RKO (cell line): Measurements from ENCODE around the gene REPIN1.
A peak's percentile ranks its signal among the peaks of the same experiment; 100 is the strongest.

Experiments
- DNase-seq: peaks from one replicate; pipeline ENCODE4 v3.0.0-alpha.2; 2016; ENCODE audit warnings: low spot score

The REPIN1 gene

DNA sequence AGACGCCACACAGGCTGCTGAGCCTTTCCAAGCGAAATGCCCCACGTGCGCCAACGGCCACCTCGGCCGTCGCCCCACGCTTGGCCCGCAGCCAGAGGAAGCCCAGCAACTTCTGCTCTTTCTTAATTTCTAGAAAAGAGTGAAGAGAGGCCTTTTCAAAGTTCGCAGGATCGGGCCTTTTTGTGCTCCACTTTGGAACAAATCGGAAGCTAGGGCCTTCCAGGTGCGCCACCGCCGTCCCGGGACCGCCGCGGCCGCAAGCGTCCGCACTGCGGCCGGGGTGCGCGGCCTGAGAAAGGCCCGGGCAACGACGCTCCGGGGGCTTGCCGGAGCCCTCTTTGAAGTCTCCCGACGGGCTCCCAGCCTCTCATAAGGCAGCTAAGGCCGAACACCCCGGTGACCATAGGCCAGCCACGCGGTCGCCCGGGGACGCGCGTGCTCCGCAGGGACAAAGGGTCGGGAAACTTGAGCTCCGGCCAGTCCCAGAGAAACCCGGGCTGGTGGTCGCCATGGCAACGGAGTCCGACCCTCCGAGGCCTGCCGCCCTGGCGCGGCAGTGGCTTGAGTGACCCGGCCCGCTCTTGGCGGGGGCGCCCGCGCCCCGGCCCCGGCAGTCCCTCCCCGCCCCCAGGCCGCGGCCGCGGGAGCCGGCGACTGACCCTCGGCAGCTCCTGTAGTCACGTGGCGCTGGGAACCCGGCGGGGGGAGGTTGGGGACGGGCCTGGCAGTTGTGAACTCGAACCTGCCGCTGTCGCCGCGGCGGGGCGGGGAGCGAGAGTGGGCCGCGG lies at the start of gene REPIN1:
REPIN1 (plus strand) TSS at position 727 of the 788 bp plus-strand sequence. CDS start 890 bp downstream, outside the sequence.
- DNase-seq, result peak; percentile 91

DNA sequence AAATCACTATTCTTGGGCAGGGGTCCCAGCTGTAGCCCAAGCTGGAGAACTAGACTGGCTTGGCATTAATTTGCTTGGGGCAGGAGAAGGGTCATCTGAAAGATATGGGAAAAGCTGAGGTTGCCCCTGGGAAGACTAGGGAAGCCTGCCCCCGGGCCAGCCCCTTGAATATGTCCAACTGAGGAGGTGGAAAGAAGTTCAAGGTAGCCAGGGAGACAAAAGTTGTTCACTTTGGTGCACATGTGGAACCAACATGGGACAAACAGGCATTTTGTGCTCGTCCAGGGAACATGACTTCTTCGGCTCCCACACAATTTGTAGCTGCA lies 46.9 kb upstream of the REPIN1 start:
- no peak for DNase-seq

DNA sequence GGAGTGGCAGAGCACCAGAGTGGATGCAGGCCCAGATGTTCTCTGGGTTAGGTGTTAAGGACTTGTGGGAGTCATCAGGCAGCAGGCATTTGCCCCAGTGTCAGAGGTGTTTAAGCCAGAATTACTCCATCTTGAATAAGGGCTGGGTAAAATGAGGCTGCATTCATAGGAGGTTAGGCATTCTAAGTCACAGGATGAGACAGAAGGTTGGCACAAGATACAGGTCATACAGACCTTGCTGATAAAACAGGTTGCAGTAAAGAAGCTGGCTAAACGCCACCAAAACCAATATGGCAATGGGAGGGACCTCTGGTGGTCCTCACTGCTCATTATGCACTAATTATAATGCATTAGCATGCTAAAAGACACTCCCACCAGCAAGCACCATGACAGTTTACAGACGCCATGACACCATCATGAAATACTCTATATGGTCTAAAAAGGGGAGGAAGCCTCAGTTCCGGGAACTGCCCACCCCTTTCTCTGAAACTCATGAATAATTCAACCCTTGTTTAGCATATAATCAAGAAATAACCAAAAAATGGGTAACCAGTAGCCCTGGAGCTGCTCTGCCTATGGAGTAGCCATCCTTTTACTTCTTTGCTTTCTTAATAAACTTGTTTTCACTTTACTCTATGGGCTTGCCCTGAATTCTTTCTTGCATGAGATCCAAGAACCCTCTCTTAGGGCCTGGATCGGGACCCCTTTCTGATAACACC lies 46.3 kb upstream of the REPIN1 start:
- DNase-seq, result peak; percentile 75

DNA sequence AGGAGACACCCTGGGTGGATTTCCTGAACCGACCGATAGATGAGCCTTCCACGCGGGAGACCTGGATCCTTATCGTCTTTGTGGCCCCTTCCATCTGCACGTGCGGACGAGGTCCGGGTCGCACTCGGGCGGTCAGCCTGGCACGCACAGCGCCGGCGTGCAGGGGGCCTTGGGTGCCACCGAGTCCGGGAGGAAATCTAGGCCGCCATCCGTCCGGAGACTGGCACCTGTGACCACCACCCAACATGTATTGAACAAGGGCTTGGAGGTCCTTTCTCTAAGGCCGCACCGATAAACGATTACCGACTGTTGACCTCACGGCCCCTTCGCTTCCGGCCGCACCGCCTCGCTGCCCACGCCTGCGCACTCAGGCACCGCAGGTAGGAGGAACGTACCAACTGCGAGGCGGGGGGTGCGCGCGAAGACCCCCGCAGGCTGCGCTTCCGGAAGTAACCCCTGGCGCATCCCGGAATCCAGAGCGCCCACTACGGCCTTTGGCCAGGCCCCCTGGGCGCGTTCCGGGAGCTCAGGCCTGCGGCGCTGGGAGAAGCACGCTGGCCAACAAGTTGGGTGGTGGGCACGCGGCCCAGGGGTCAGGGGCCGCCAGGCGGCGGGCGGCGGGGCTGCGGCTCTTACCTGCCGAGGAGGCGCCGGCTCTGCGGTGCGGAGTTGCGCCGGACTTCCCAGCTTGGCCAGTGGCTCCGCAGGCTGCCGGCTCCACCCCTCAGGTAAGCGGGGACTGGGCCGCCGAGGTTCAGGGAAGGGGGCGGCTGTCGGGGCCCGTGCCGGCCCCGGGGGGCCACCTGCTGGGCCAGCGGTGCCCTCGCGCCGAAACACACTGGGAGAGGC lies 45.6 kb upstream of the REPIN1 start, which contains the start of the genes ACTR3C and LRRC61:
ACTR3C (minus strand) TSS at position 713 of the 849 bp plus-strand sequence. CDS start 28,249 bp downstream, outside the sequence.
LRRC61 (plus strand) TSS at position 523 of the 849 bp plus-strand sequence. CDS start 13,507 bp downstream, outside the sequence.
- peak; percentile 88 for DNase-seq

DNA sequence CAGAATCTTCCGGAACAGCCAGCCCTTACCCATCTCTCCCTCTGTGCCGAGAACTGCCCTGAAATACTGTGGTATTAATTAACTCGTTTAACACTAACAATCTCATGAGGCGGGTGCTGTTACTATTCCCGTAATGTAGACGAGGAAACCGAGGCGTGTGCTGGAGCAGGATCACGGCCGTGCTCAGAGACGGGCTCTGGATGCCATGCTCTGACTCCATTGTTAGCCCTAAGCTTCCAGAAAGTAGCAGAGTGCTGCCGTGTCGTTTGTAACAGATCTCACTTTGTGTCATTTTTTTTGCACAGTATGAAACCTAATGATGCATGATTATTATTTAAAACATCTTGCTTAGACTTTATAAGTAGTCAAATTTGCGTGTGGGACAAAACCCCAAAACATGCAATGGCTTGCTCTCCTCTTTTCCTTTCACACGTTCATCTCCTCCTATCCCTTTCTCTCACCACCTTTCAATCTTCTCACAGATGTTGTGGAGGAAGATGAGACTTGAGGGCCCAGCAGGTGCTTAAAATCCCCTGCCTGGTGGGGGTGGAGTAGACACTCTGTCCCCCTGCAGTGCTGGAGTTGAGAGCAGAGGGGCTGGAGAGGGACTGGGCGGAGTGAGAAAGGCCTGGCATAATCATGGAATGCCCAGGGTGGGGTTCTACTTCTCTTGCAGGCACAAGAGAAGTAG lies 44.8 kb upstream of the REPIN1 start:
- peak; percentile 62 for DNase-seq

DNA sequence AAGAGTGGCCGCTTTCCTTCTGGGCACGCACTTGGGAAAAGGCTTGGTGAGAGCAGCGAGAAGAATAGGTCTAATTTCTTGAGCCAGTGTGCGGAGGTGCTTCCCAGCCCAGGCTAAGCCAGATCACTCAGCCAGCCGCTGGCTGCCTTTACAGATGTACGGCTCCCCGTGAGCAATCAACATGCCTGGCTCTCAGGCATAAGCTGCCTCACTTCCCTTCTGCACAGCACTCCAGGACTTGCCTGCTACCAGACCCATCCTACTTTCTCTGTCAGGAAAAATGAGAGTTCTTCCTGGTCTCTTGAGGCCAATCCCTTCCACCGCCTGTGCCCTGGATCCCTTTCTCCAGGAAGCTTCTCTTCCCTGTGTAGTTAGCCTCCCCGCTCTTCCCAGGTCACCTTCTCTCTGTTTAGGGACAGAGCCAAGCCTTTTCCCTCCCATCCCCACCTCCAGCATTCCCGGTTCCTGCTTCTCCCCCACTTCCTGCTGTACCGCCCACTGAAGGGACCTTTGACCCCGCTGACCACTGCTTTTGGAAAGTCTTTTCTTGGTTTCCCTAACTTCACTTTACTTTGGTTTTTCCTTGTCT lies 44.2 kb upstream of the REPIN1 start:
- DNase-seq, result peak; percentile 85

DNA sequence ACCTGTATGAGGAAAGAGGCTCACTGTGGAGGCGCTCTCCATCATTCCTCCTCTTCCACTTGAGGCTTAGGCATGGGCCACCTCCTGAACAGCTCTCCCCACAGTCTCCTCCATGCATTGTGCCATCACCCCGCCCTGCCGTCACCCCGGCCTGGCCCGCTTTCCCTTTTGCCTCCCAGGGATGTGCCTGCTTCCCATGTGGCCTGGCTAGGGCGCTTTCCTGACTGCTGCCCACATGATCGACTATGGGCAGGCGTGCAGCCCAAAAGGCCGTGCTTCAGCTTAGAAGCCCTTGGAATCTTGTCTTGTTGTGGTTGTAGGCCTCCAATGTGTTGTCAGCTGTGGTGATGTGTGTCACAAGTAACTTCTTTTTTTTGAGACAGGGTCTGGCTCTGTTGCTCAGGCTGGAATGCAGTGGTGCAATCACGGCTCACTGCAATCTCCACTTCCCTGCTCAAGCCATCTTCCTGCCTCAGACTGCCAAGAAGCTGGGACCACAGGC lies 43.5 kb upstream of the REPIN1 start:
- no peak for DNase-seq

DNA sequence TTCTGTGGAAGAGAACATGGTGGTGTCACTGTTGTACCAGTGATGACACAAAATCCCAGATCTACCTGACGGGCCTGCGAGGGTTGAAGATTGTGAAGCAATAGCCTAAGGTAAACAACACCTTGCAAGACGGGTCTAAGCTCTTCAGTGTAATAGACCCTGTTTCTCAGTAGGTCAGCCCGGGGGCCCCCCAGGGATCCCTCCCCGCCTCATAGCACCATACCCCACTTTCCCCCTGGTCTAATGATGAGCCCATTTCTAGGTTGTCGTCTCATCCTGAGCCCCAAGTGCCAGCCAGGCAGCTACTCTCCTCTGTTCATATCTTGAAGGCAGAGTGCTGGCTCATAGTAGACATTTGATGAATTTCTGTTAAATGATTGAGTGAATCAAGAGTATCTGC lies 42.7 kb upstream of the REPIN1 start:
- DNase-seq, result no peak

DNA sequence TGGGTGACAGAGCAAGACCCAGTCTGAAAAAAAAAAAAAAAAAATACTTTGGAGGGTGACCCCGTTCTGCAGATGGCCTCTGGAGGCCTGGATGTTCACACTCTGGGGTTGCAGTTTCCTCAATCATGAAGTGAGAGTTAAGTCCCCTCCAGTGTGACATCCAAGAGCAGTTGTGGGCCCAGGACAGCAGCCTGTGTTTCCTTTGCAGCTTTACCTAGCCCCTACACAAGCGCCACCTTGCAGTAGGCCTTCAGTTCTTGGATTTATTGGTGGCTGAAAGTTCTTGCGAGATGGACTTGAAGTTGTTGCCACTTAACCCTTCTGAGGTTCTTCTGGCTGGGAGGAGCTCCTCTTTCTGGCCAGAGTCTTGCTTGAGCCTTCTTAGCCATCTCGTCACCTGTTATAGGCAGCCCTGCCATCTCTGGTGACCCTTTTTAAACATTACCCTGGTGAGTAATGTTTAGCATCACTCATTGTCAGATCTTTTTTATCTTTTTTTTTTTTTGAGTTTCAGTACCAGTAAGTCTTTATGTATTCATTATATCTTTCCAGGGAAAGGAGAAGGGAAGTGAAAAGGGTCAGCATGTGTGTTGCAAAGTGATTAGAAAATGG lies 41.9 kb upstream of the REPIN1 start:
- no peak for DNase-seq

DNA sequence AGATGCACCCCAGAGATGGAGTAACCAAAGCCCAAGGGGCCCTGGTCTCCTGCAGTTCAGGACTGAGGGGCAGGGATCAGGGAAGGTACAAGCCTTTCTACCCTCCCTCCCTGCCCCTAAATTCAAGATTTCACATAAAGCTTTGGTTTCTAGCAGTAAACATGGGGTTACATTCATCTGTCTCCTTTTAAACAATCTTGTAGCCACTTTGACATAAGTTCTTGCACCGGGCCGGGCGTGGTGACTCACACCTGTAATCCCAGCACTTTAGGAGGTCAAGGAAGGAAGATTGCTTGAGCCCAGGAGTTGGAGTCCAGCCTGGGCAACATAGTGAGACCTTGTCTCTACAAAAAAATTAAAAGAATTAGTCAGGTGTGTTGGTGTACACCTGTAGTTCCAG lies 41.3 kb upstream of the REPIN1 start:
- no peak for DNase-seq

DNA sequence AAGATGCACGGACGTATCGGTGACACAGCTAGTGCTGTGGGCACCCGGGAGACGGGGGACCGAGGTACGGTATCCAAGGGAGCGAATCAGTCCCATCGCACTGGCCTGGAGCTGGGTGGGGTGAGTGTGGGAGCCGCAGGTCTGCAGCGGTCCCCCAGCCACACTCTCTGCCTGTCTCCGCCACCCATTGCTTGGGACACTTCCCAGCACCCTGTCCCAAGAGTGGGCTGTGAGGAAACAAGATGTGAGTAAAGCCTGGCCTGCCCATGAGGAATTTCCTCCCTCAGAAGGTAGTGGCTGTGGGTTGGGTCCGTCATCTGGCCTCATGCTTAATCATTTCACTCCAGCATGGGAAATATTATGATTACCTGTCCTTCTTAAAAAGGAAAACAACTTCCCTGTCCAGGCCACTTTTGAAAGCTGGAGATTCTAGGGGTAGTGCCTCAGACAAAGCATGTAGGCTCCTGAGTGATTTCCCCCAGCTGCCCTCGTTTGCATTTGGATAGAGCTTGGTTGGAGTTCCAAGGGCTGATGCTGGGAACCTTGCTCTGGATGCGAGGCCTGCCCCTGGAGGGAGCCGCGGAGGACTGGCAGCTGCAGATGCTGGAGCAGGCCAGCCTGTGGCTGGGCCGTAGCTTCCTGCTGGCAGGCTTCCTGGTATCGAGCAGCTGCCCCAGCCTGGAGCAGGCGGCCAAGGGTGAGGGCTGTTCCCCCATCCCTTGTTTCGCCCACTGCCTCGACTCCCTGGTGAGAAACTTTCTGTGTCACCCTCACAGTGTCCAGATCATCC lies 39.1 kb upstream of the REPIN1 start:
- no peak for DNase-seq

DNA sequence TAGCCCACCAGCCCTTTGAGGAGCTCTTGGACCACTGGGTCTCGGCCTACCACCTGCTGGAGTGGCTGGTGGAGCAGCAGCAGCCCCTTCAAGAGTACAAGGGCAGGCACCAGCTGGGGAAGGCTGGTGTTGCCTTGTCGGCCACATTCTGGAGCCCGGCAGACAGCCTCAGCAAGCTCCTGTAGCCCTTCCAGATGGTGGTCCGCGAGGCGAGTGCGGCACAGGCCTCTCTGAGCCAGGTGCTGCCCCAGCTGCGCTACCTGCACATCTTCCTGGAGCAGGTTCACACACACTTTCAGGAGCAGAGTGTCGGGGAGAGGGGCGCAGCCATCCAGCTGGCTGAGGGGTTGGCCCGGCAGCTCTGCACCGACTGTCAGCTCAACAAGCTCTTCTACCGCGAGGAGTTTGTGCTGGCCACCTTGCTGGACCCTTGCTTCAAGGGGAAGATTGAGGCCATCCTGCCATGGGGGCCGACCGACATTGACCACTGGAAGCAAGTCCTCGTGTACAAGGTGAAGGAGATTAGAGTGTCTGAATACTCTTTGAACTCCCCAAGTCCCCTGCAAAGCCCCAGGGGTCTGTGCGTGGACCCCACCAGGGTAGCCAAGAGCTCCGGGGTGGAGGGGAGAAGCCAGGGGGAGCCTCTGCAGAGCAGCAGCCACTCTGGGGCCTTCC lies 38.3 kb upstream of the REPIN1 start:
- no peak for DNase-seq

DNA sequence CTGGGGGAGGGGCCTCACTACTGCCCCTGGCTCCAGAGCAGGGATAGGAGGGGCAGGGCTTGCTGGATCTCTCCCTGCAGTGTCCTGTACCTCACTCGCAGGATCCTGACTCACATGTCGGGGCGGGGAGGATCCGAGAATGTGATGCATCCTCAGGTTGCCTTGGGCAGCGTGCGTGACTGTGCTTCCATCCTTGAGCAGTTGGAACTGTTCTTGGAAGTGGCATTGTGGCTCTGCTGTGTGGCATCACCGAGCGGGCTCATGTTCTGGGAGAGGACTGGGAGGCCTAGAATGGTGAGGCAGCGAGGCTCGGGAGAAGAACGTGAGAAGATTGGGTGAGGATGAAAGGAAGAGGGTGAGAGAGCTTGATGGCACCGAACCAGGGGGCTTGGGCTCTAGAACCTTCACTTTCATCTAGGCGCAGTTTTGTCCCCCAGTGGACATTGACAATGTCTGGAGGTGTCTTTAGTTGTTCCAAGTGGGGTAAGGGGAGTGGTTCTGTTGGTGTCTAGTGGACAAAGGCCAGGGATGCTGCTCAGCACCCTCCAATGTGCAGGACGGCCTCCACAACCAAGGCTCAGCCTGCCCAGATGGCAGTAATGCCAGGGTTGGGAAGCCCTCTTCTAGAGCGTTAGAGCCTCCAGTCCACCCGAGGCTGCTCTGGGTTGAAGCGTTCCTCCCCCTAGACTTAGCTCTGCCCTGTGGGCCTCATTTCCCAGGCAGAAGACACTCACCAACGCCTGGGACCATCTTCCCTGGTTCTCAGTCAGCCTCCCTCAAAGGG lies 35.6 kb upstream of the REPIN1 start:
- DNase-seq, result no peak

DNA sequence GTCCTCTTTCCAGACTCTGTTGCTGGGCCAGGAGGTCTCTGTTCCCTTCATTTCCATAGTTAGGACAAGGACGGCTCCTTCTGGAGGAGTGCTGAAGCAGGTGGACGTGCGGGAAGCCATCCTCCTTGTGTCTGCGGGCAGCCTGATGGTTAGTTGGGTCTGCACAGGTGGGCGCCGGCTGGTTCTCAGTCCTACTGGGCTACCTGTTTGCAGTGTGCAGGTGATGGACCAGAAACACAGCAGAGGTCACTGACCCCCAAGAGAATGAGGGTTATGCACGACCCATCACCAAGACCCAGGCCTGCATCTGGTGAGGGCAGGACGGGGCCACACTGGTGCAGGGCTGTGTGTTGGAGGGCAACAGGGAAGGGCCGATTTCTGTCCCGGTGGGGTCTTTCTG lies 35.0 kb upstream of the REPIN1 start:
- DNase-seq, result no peak

DNA sequence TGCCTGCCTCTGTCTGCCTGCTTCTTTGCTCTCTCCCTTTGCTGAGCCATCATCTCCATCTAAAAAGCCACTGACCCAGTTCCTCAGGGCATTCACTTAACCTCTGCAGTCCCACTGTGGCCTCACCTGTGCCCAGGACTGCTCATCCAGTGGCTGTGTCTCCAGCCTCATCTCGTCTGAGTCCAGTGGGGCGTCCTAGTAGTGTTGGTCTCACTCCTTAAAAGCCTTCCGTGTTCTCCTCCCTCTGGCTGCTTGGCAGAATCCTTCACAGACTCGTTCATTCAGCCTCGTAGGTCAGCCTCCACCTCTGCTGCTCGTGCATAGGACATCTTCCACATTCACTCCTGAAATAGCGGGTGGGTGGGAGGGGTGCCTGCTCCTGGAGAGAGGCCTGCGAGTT lies 34.5 kb upstream of the REPIN1 start:
- DNase-seq, result no peak

DNA sequence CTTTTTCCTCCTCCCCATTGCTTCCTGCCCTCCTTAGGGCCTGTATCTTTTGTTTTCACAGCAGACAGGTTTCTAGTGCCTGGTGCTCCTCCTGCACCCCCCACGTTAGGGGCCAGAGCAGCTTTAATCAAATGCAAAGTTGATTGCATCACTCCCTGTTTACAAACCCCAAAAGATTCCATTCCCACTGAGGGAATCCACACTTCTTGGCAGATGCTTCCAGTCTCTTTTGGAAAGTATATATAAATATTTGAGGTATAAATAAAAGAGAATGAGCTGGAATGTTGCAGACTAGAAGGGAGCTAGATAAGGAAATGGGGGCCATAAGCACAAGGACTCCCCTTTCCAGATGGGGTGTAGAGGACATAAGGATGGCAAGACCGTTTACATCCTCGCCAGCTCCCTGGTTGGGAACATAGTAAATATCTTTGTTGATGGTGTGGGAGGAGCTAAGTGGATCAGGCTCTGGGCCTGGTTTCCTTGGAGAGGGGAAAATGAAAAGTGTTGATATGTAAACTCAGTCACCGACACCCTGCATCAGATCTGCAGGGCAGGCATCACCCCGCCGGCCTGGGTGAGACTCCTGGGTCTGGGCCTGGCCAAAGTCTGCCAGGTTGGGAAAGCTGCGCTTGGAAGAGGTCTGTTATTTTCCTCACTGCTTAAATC lies 33.4 kb upstream of the REPIN1 start:
- DNase-seq, result no peak

DNA sequence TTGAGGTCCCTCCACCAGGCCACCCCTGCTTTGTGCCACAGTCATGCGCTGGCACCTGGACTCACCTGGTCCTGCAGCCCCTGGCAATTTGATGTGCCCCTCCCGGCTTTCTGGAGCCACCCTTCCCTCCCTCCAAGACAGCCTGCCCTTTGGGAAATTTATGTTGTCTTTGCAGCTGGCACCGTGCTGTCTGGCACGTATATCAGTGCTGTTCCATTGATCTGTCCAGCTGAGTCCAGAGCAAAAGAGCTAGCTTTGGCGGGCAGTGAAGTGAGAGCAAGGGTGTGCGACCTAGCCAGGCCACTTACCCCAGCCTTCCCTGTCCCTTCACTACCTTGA lies 32.9 kb upstream of the REPIN1 start:
- DNase-seq, result no peak

DNA sequence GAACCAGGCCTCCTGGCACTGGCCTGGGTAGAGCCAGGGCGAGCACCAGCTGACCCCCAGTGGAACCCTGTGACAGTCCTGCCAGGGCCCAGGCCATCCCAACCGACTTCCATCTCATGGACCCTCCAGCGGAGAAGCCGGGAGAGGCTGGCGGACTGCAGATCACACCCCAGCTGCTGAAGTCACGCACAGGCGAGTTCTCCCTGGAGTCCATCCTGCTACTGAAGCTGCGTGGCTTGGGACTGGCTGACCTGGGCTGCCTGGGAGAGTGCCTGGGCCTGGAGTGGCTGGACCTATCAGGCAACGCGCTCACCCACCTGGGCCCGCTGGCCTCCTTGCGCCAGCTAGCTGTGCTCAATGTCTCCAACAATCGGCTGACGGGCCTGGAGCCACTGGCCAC lies 31.9 kb upstream of the REPIN1 start:
- no peak for DNase-seq
